T-helper 1 cell treated with Interleukin-12 subunit alpha and Interleukin-12 subunit beta and Interleukin-4 antibody, amounts not matched to agents 30 ng/mL and 1 ng/mL, for 36 hours (primary cell): ENCODE data around the gene ANXA2. TPM values are rescaled to one million over a fixed set of nuclear protein-coding genes. Genes with fewer than 3 reads are reported as not detected.

Experiments used
- intact Hi-C: fragments of 100-400 bp; cut with micrococcal nuclease; formaldehyde crosslinking; loops from one replicate; pipeline ENCODE4 v1.15.1; 2024
- total RNA-seq: library from RNA; stranded (reverse); gene quantifications from 2 replicates; pipeline ENCODE4 v1.2.3, GENCODE V29; 2022

The ANXA2 gene
- total RNA-seq, 1 donor from 2014 or later, result 418 TPM

GRCh38 chr15:60372227-60372626 lies 25.6 kb downstream of the ANXA2 start:
- intact Hi-C loops, result no loop called here

GRCh38 chr15:60371175-60372051 lies 26.4 kb downstream of the ANXA2 start:
- intact Hi-C loops, result no loop called here

GRCh38 chr15:60370869-60371136 lies 27.0 kb downstream of the ANXA2 start:
- intact Hi-C loops, result no loop called here

GRCh38 chr15:60370105-60370868 lies 27.5 kb downstream of the ANXA2 start:
- intact Hi-C loops, result no loop called here

GRCh38 chr15:60369696-60370095 lies 28.1 kb downstream of the ANXA2 start:
- intact Hi-C loops, result no loop called here

GRCh38 chr15:60364612-60364924 lies 33.2 kb downstream of the ANXA2 start:
- intact Hi-C loops, result no loop called here

GRCh38 chr15:60363903-60364611 lies 33.7 kb downstream of the ANXA2 start:
- intact Hi-C loops, result loop anchor here (2.0 kb wide), 1 partner anchor 217 kb away; no protein-coding TSS in a partner anchor

GRCh38 chr15:60363087-60363549 lies 34.7 kb downstream of the ANXA2 start:
- intact Hi-C loops, result loop anchor here (2.0 kb wide), 1 partner anchor 218 kb away; no protein-coding TSS in a partner anchor

GRCh38 chr15:60362321-60363086 lies 35.3 kb downstream of the ANXA2 start:
- intact Hi-C loops, result loop anchor here (1.0 to 2.0 kb wide), 4 partner anchors 27 to 218 kb away; partner anchors contain the start of gene ICE2

GRCh38 chr15:60359738-60360137 lies 38.0 kb downstream of the ANXA2 start:
- intact Hi-C loops, result loop anchor here (1.0 kb wide), 5 partner anchors 85 to 1476 kb away; no protein-coding TSS in a partner anchor

GRCh38 chr15:60358935-60359682 lies 38.7 kb downstream of the ANXA2 start:
- intact Hi-C loops, result loop anchor here (1.0 kb wide), 5 partner anchors 85 to 1476 kb away; no protein-coding TSS in a partner anchor

- intact Hi-C loops, result no loop called here
Measured at GRCh38 chr15:60356832-60357231, 41.0 kb downstream of the ANXA2 start.

- intact Hi-C loops, result no loop called here
Measured at GRCh38 chr15:60355148-60355857, 42.5 kb downstream of the ANXA2 start.

GRCh38 chr15:60353245-60353920 lies 44.4 kb downstream of the ANXA2 start:
- intact Hi-C loops, result no loop called here

GRCh38 chr15:60352525-60352924 lies 45.3 kb downstream of the ANXA2 start:
- intact Hi-C loops, result no loop called here

- intact Hi-C loops, result no loop called here
Measured at GRCh38 chr15:60351066-60351465, 46.7 kb downstream of the ANXA2 start.

- intact Hi-C loops, result no loop called here
Measured at GRCh38 chr15:60350108-60350507, 47.7 kb downstream of the ANXA2 start.

- intact Hi-C loops, result no loop called here
Measured at GRCh38 chr15:60349589-60349988, 48.2 kb downstream of the ANXA2 start.

GRCh38 chr15:60347480-60348049 lies 50.2 kb downstream of the ANXA2 start:
- intact Hi-C loops, result no loop called here
